ENCODE measurements around the gene OR13D1. TPM values are rescaled to one million over a fixed set of nuclear protein-coding genes. Genes with fewer than 3 reads are reported as not detected.

Gene OR13D1, protein sequence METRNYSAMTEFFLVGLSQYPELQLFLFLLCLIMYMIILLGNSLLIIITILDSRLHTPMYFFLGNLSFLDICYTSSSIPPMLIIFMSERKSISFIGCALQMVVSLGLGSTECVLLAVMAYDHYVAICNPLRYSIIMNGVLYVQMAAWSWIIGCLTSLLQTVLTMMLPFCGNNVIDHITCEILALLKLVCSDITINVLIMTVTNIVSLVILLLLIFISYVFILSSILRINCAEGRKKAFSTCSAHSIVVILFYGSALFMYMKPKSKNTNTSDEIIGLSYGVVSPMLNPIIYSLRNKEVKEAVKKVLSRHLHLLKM
- not detected for total RNA-seq

DNA sequence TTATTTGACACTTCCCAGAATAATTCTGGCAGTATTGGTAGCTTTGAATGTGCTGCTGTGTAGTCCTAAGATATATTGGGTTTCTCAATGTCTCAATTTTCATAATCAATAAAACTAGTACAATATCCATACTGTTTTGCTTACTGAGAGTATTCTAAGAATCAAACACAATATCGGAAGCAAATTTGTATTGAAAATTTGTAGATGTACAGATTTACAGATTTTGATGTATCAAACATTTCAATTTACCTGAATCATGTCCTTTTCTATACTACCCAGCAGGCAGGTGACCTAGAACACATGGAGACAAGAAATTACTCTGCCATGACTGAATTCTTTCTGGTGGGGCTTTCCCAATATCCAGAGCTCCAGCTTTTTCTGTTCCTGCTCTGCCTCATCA is at the start of gene OR13D1:
TSS of gene OR13D1 (plus strand) at position 301 of the 400 bp plus-strand sequence. CDS start at position 301, 0 bp downstream.
- H3K4me3 ChIP-seq = no peak within 1 kb of the TSS
- no peak for TF ChIP-seq CTCF (IDR thresholded peaks at IDR 0.05)
- no peaks in the 10 kb centered on the region for H3K9me3 ChIP-seq
- no peaks in the 10 kb centered on the region for H3K4me1 ChIP-seq (ENCODE audit: control insufficient read depth in 1 of 2, low read depth in 2 of 2)
- ATAC-seq (ENCODE audit: insufficient number of reproducible peaks, low FRiP score, low read depth) (no peak), DNase-seq (ENCODE audit: low spot score) (no peak)
- no peaks in the 10 kb centered on the region for H3K27me3 ChIP-seq (replicated peaks; ENCODE audit: insufficient read depth)
- H3K36me3 ChIP-seq = no peaks in the 10 kb centered on the region
- H3K27ac ChIP-seq = no peak within 1 kb of the TSS

GRCh38 chr9:104658496-104659195 is 35.7 kb upstream of the OR13D1 start:
- Histone ChIP-seq H3K27ac (no peak overlapping the region), H3K4me3 (no peak overlapping the region), H3K4me1 (ENCODE audit: control insufficient read depth in 1 of 2, low read depth in 2 of 2) (no peaks in the 10 kb centered on the region), H3K36me3 (no peaks in the 10 kb centered on the region), H3K9me3 (no peaks in the 10 kb centered on the region), H3K27me3 (replicated peaks; ENCODE audit: insufficient read depth) (no peaks in the 10 kb centered on the region)
- ATAC-seq (ENCODE audit: insufficient number of reproducible peaks, low FRiP score, low read depth) = no peak
- no peak for TF ChIP-seq CTCF (IDR thresholded peaks at IDR 0.05)
- no peak for DNase-seq (ENCODE audit: low spot score)

DNA sequence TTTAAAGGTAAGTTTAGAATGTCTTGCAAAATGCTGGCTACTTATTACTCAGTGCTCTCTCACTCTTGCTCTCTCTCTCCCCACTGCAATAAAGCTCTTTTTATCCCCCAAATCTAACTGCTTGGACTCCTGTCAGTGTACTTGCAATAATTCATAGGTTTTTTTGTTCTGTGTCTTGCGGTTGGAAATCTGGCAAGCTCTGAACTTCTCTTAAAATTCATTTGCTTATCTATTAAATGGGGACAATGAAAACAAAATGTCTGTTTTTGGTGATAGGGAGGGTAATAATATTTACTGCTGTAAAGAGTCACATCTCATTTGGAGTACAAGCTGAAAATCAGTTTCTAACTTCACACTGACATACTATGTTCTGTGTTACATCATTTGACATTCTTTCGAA is 18.7 kb upstream of the OR13D1 start:
- no peaks in the 10 kb centered on the region for H3K4me1 ChIP-seq (ENCODE audit: control insufficient read depth in 1 of 2, low read depth in 2 of 2)
- no peak overlapping the region for H3K27ac ChIP-seq
- TF ChIP-seq CTCF (IDR thresholded peaks at IDR 0.05) = no peak
- no peak overlapping the region for H3K4me3 ChIP-seq
- DNase-seq (ENCODE audit: low spot score) (no peak), ATAC-seq (ENCODE audit: insufficient number of reproducible peaks, low FRiP score, low read depth) (no peak)
- no peaks in the 10 kb centered on the region for H3K27me3 ChIP-seq (replicated peaks; ENCODE audit: insufficient read depth)
- H3K36me3 ChIP-seq = no peaks in the 10 kb centered on the region
- H3K9me3 ChIP-seq = no peaks in the 10 kb centered on the region

DNA sequence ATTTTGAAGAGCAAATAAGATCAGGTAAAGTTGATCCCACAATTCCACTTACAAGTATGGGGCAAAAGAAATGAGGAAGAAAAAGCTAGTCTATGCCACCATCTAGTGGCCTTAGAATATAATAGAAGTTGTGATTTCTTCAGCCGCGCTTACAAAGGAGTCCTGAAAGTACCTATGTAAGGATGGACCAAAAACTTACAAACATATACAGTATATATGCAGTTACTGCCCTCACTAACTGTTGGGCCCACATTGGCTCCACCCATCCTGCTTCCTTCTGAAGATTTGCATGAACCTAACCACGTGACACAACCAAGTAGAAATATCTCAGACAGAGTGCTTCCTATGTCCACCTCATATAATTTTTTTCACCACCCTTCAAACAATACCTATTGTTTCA is 11.7 kb upstream of the OR13D1 start:
- ATAC-seq (ENCODE audit: insufficient number of reproducible peaks, low FRiP score, low read depth) (no peak), DNase-seq (ENCODE audit: low spot score) (no peak)
- Histone ChIP-seq H3K27me3 (replicated peaks; ENCODE audit: insufficient read depth) (no peaks in the 10 kb centered on the region), H3K4me3 (no peak overlapping the region), H3K36me3 (no peaks in the 10 kb centered on the region), H3K27ac (no peak overlapping the region), H3K9me3 (no peaks in the 10 kb centered on the region), H3K4me1 (ENCODE audit: control insufficient read depth in 1 of 2, low read depth in 2 of 2) (no peaks in the 10 kb centered on the region)
- TF ChIP-seq CTCF (IDR thresholded peaks at IDR 0.05) = peak; percentile 24

- no peak overlapping the region for H3K27ac ChIP-seq
- no peaks in the 10 kb centered on the region for H3K36me3 ChIP-seq
- ATAC-seq (ENCODE audit: insufficient number of reproducible peaks, low FRiP score, low read depth) (no peak), DNase-seq (ENCODE audit: low spot score) (no peak)
- H3K27me3 ChIP-seq (replicated peaks; ENCODE audit: insufficient read depth) = no peaks in the 10 kb centered on the region
- TF ChIP-seq CTCF (IDR thresholded peaks at IDR 0.05) = no peak
- no peak overlapping the region for H3K4me3 ChIP-seq
- H3K4me1 ChIP-seq (ENCODE audit: control insufficient read depth in 1 of 2, low read depth in 2 of 2) = no peaks in the 10 kb centered on the region
- no peaks in the 10 kb centered on the region for H3K9me3 ChIP-seq
These were observed 8.2 kb upstream of the OR13D1 start for GRCh38 chr9:104686081-104686480.

Data from thoracic aorta (tissue), 2 donors.